Ishikawa (cell line): ENCODE results near the gene LITAF.

Experiments used
- CEBPB ChIP-seq: IDR thresholded peaks from 2 replicates; pipeline ENCODE4 v1.6.1; 2012
- CREB1 ChIP-seq: IDR thresholded peaks from 2 replicates; pipeline ENCODE4 v1.6.1; 2012; ENCODE audit warnings: low read depth
- EGR1 ChIP-seq: IDR thresholded peaks from 2 replicates; pipeline ENCODE4 v1.6.1; 2012
- EP300 ChIP-seq: IDR thresholded peaks from 2 replicates; pipeline ENCODE4 v1.6.1; 2012; ENCODE audit warnings: borderline replicate concordance
- FOXM1 ChIP-seq: IDR thresholded peaks from 2 replicates; pipeline ENCODE4 v1.6.1; 2012; ENCODE audit warnings: low read depth, borderline replicate concordance
- NFIC ChIP-seq: IDR thresholded peaks from 2 replicates; pipeline ENCODE4 v1.6.1; 2012
- RAD21 ChIP-seq: IDR thresholded peaks from 2 replicates; pipeline ENCODE4 v1.6.1; 2012; ENCODE audit warnings: low read depth
- TAF1 ChIP-seq: IDR thresholded peaks from 2 replicates; pipeline ENCODE4 v1.6.1; 2012; ENCODE audit warnings: low read depth, mild to moderate bottlenecking
- TCF12 ChIP-seq: IDR thresholded peaks from 2 replicates; pipeline ENCODE4 v1.6.1; 2012; ENCODE audit warnings: low read depth
- TEAD4 ChIP-seq: IDR thresholded peaks from 2 replicates; pipeline ENCODE4 v1.6.1; 2012
- YY1 ChIP-seq: IDR thresholded peaks from 2 replicates; pipeline ENCODE4 v1.6.1; 2012; ENCODE audit warnings: low read depth
- ZBTB7A ChIP-seq: IDR thresholded peaks from 2 replicates; pipeline ENCODE4 v1.6.1; 2012; ENCODE audit warnings: low read depth
- TF ChIP-seq, protein P1 (sequence below): IDR thresholded peaks from 2 replicates; pipeline ENCODE4 v1.6.1; 2012
- TF ChIP-seq, protein P2 (sequence below): IDR thresholded peaks from 2 replicates; pipeline ENCODE4 v1.6.1; 2012; ENCODE audit warnings: low read depth, mild to moderate bottlenecking
- TF ChIP-seq, protein P3 (sequence below): IDR thresholded peaks from 2 replicates; pipeline ENCODE4 v1.6.1; 2012

Gene LITAF

DNA sequence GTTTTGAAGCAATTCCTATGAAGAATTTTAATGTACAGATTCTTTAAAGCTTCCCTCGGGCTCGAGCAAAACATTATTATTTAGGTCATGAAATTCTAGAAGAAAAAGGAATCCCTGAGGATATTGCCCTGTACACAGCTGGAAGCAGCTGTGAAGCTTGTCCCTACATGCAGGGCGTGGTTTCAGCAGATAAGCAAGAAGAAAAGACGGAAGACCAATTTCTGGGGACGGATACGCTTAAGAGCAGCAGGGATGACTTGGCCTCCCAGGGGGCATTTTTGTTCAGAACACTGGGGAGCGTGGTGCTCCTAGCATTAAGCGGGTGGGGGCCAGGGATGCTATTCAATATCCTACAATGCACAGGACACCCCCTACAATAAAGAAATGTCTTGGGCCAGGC, 34.3 kb downstream of the LITAF start:
- no peak for TF ChIP-seq NFIC
- TF ChIP-seq TEAD4 = no peak
- TF ChIP-seq, protein P1, sequence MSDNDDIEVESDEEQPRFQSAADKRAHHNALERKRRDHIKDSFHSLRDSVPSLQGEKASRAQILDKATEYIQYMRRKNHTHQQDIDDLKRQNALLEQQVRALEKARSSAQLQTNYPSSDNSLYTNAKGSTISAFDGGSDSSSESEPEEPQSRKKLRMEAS = no peak
- TF ChIP-seq ZBTB7A = no peak
- no peak for TF ChIP-seq EGR1
- no peak for TF ChIP-seq EP300
- no peak for TF ChIP-seq CEBPB

DNA sequence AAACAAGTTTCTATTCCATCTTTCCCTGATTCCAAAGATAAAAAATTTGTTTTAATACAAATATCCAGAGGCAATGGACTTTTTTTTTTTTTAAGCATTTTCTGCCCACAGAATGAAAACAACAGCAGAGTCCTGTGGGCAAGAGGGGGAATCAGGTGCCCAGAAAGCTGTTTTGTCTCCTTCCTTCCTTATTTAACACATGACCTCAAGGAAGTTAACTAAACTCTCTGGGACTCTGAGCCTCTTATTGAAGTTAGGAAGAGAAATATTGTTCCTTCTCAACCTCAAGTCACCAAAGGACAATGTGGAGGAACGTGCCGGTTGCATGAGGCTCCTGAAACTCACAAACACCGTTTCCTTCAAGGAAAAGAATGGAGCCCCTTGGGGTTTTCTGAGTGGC, 34.9 kb downstream of the LITAF start:
- no peak for TF ChIP-seq TEAD4
- TF ChIP-seq, protein P1 = no peak
- no peak for TF ChIP-seq NFIC
- TF ChIP-seq RAD21 = no peak
- no peak for TF ChIP-seq TAF1
- no peak for TF ChIP-seq EGR1
- no peak for TF ChIP-seq ZBTB7A
- TF ChIP-seq CEBPB = no peak
- no peak for TF ChIP-seq EP300
- TF ChIP-seq, protein P2, sequence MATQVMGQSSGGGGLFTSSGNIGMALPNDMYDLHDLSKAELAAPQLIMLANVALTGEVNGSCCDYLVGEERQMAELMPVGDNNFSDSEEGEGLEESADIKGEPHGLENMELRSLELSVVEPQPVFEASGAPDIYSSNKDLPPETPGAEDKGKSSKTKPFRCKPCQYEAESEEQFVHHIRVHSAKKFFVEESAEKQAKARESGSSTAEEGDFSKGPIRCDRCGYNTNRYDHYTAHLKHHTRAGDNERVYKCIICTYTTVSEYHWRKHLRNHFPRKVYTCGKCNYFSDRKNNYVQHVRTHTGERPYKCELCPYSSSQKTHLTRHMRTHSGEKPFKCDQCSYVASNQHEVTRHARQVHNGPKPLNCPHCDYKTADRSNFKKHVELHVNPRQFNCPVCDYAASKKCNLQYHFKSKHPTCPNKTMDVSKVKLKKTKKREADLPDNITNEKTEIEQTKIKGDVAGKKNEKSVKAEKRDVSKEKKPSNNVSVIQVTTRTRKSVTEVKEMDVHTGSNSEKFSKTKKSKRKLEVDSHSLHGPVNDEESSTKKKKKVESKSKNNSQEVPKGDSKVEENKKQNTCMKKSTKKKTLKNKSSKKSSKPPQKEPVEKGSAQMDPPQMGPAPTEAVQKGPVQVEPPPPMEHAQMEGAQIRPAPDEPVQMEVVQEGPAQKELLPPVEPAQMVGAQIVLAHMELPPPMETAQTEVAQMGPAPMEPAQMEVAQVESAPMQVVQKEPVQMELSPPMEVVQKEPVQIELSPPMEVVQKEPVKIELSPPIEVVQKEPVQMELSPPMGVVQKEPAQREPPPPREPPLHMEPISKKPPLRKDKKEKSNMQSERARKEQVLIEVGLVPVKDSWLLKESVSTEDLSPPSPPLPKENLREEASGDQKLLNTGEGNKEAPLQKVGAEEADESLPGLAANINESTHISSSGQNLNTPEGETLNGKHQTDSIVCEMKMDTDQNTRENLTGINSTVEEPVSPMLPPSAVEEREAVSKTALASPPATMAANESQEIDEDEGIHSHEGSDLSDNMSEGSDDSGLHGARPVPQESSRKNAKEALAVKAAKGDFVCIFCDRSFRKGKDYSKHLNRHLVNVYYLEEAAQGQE = no peak
- no peak for TF ChIP-seq FOXM1
- no peak for TF ChIP-seq TCF12
- no peak for TF ChIP-seq CREB1
- TF ChIP-seq YY1 = no peak
- TF ChIP-seq, protein P3, sequence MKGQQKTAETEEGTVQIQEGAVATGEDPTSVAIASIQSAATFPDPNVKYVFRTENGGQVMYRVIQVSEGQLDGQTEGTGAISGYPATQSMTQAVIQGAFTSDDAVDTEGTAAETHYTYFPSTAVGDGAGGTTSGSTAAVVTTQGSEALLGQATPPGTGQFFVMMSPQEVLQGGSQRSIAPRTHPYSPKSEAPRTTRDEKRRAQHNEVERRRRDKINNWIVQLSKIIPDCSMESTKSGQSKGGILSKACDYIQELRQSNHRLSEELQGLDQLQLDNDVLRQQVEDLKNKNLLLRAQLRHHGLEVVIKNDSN = no peak

GRCh38 chr16:11550791-11551498, 35.8 kb downstream of the LITAF start:
- no peak for TF ChIP-seq YY1
- no peak for TF ChIP-seq RAD21

- TF ChIP-seq YY1 = no peak
- TF ChIP-seq ZBTB7A = no peak
- no peak for TF ChIP-seq NFIC
- no peak for TF ChIP-seq EP300
- TF ChIP-seq, protein P2 = no peak
- TF ChIP-seq TCF12 = no peak
- no peak for TF ChIP-seq CREB1
- TF ChIP-seq, protein P3 = no peak
Observed at GRCh38 chr16:11547118-11547916, 39.4 kb downstream of the LITAF start.

GRCh38 chr16:11546608-11547061, 40.1 kb downstream of the LITAF start:
- no peak for TF ChIP-seq CREB1
- no peak for TF ChIP-seq EGR1
- TF ChIP-seq, protein P1 = no peak
- TF ChIP-seq RAD21 = no peak
- no peak for TF ChIP-seq TAF1
- TF ChIP-seq TEAD4 = no peak
- TF ChIP-seq, protein P2 = no peak
- no peak for TF ChIP-seq EP300
- TF ChIP-seq, protein P3 = no peak
- no peak for TF ChIP-seq TCF12
- no peak for TF ChIP-seq NFIC
